ENCODE results near the gene RAB44.

Gene RAB44

DNA sequence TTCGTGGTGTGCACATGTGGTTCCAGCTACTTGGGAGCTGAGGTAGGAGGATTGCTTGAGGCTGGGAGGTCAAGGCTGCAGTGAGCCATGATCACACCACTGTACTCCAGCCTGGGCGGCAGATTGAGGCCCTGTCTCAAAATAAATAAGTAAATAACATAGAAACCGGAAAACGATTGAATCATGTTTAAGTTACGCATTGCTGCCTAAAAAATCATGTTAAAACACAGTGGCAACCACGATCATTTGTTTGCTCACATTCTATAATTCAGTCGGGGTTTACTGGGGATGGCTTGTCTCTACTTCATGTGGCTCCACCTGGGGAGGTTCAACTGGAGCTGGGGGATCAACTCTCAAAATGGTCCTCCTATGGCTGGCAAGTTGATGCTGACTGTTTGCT is 27.4 kb upstream of the RAB44 start:
- peaks cover 32% of the 10 kb centered on the region for H3K4me1 ChIP-seq (ENCODE audit: control insufficient read depth, insufficient read depth, low read length)
- no peak overlapping the region for H3K4me3 ChIP-seq (ENCODE audit: low read depth, low read length)
- no peaks in the 10 kb centered on the region for H3K9me3 ChIP-seq (ENCODE audit: control insufficient read depth, insufficient read depth, low read length)
- H3K9ac ChIP-seq (ENCODE audit: low read depth, low read length) = no peak overlapping the region
- no peaks in the 10 kb centered on the region for H3K36me3 ChIP-seq (ENCODE audit: control insufficient read depth, insufficient read depth, low read length)
- H3K27ac ChIP-seq (ENCODE audit: low read depth, low read length) = no peak overlapping the region
- H3K27me3 ChIP-seq (ENCODE audit: control insufficient read depth, insufficient read depth, low read length) = no peaks in the 10 kb centered on the region

- Histone ChIP-seq H3K36me3 (ENCODE audit: control insufficient read depth, insufficient read depth, low read length) (no peaks in the 10 kb centered on the region), H3K27ac (ENCODE audit: low read depth, low read length) (no peak overlapping the region), H3K4me3 (ENCODE audit: low read depth, low read length) (no peak overlapping the region), H3K9me3 (ENCODE audit: control insufficient read depth, insufficient read depth, low read length) (no peaks in the 10 kb centered on the region), H3K9ac (ENCODE audit: low read depth, low read length) (no peak overlapping the region), H3K27me3 (ENCODE audit: control insufficient read depth, insufficient read depth, low read length) (no peaks in the 10 kb centered on the region), H3K4me1 (ENCODE audit: control insufficient read depth, insufficient read depth, low read length) (peaks cover 30% of the 10 kb centered on the region)
Observed at GRCh38 chr6:36671687-36672375, 25.8 kb upstream of the RAB44 start.

- peaks cover 16% of the 10 kb centered on the region for H3K27me3 ChIP-seq (ENCODE audit: control insufficient read depth, insufficient read depth, low read length)
- peaks cover 32% of the 10 kb centered on the region for H3K4me1 ChIP-seq (ENCODE audit: control insufficient read depth, insufficient read depth, low read length)
Observed at GRCh38 chr6:36673882-36674281, 23.7 kb upstream of the RAB44 start.

GRCh38 chr6:36674942-36675341 is 22.7 kb upstream of the RAB44 start:
- Histone ChIP-seq H3K4me1 (ENCODE audit: control insufficient read depth, insufficient read depth, low read length) (peaks cover 23% of the 10 kb centered on the region), H3K4me3 (ENCODE audit: low read depth, low read length) (no peak overlapping the region), H3K9ac (ENCODE audit: low read depth, low read length) (no peak overlapping the region), H3K36me3 (ENCODE audit: control insufficient read depth, insufficient read depth, low read length) (no peaks in the 10 kb centered on the region), H3K27me3 (ENCODE audit: control insufficient read depth, insufficient read depth, low read length) (peaks cover 26% of the 10 kb centered on the region), H3K9me3 (ENCODE audit: control insufficient read depth, insufficient read depth, low read length) (no peaks in the 10 kb centered on the region), H3K27ac (ENCODE audit: low read depth, low read length) (no peak overlapping the region)

More at GRCh38 chr6:36673882-36674281, 23.7 kb upstream of the RAB44 start:
- H3K9ac ChIP-seq (ENCODE audit: low read depth, low read length) = no peak overlapping the region
- no peaks in the 10 kb centered on the region for H3K36me3 ChIP-seq (ENCODE audit: control insufficient read depth, insufficient read depth, low read length)
- no peak overlapping the region for H3K4me3 ChIP-seq (ENCODE audit: low read depth, low read length)
- H3K27ac ChIP-seq (ENCODE audit: low read depth, low read length) = no peak overlapping the region
- H3K9me3 ChIP-seq (ENCODE audit: control insufficient read depth, insufficient read depth, low read length) = no peaks in the 10 kb centered on the region

- Histone ChIP-seq H3K27me3 (ENCODE audit: control insufficient read depth, insufficient read depth, low read length) (peaks cover 37% of the 10 kb centered on the region), H3K9ac (ENCODE audit: low read depth, low read length) (peak overlapping the region; percentile 40), H3K4me1 (ENCODE audit: control insufficient read depth, insufficient read depth, low read length) (peaks cover 23% of the 10 kb centered on the region), H3K4me3 (ENCODE audit: low read depth, low read length) (no peak overlapping the region), H3K27ac (ENCODE audit: low read depth, low read length) (peak overlapping the region; percentile 50), H3K36me3 (ENCODE audit: control insufficient read depth, insufficient read depth, low read length) (no peaks in the 10 kb centered on the region), H3K9me3 (ENCODE audit: control insufficient read depth, insufficient read depth, low read length) (no peaks in the 10 kb centered on the region)
Observed at GRCh38 chr6:36676141-36677058, 21.2 kb upstream of the RAB44 start.

DNA sequence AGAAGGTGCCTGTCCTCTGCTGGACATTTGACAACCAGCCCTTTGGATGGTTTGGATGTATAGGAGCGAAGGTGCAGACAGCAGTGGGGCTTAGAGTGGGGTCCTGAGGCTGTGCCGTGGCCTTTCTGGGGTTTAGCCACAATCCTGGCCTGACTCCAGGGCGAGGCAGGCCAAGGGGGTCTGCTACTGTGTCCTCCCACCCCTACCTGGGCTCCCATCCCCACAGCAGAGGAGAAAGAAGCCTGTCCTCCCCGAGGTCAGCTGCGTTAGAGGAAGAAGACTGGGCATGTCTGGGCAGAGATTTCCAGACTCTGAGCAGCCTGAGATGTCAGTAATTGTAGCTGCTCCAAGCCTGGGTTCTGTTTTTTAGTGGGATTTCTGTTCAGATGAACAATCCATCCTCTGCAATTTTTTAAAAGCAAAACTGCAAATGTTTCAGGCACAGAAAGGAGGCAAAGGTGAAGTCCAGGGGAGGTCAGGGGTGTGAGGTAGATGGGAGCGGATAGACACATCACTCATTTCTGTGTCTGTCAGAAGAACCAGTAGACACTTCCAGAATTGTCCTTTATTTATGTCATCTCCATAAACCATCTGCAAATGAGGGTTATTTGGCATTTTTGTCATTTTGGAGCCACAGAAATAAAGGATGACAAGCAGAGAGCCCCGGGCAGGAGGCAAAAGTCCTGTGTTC is 20.4 kb upstream of the RAB44 start:
- Histone ChIP-seq H3K27me3 (ENCODE audit: control insufficient read depth, insufficient read depth, low read length) (peaks cover 37% of the 10 kb centered on the region), H3K4me3 (ENCODE audit: low read depth, low read length) (0 out of 2 replicates have a peak overlapping the region, but pooled peaks have one; percentile 7), H3K9ac (ENCODE audit: low read depth, low read length) (no peak overlapping the region), H3K4me1 (ENCODE audit: control insufficient read depth, insufficient read depth, low read length) (peaks cover 23% of the 10 kb centered on the region), H3K9me3 (ENCODE audit: control insufficient read depth, insufficient read depth, low read length) (no peaks in the 10 kb centered on the region), H3K27ac (ENCODE audit: low read depth, low read length) (peak overlapping the region; percentile 16), H3K36me3 (ENCODE audit: control insufficient read depth, insufficient read depth, low read length) (no peaks in the 10 kb centered on the region)

DNA sequence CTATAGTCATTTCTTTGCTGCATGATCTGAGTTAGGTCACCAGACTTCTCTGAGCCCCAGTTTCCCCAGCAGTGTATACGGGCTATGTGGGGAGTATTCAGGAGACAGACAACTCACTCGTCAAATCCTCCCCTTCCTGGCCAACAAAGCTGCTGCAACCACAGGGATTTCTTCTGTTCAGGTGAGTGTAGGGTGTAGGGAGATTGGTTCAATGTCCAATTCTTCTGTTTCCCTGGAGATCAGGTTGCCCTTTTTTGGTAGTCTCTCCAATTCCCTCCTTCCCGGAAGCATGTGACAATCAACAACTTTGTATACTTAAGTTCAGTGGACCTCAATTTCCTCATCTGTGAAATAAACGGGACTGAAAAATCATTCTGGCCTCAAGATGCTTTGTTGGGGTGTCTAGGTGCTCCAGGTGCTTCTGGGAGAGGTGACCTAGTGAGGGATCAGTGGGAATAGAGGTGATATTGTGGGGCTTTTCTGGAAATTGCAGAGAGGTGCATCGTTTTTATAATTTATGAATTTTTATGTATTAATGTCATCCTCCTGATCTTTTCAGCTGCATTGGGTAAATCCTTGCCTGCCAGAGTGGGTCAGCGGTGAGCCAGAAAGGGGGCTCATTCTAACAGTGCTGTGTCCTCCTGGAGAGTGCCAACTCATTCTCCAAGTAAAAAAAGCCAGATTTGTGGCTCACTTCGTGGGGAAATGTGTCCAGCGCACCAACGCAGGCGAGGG is 19.7 kb upstream of the RAB44 start:
- H3K27ac ChIP-seq (ENCODE audit: low read depth, low read length) = peak overlapping the region; percentile 26
- peaks cover 23% of the 10 kb centered on the region for H3K4me1 ChIP-seq (ENCODE audit: control insufficient read depth, insufficient read depth, low read length)
- no peaks in the 10 kb centered on the region for H3K9me3 ChIP-seq (ENCODE audit: control insufficient read depth, insufficient read depth, low read length)
- H3K27me3 ChIP-seq (ENCODE audit: control insufficient read depth, insufficient read depth, low read length) = peaks cover 37% of the 10 kb centered on the region
- H3K36me3 ChIP-seq (ENCODE audit: control insufficient read depth, insufficient read depth, low read length) = no peaks in the 10 kb centered on the region
- H3K9ac ChIP-seq (ENCODE audit: low read depth, low read length) = no peak overlapping the region
- peak overlapping the region; percentile 46; the same call in 1 of the 2 replicates for H3K4me3 ChIP-seq (ENCODE audit: low read depth, low read length)

DNA sequence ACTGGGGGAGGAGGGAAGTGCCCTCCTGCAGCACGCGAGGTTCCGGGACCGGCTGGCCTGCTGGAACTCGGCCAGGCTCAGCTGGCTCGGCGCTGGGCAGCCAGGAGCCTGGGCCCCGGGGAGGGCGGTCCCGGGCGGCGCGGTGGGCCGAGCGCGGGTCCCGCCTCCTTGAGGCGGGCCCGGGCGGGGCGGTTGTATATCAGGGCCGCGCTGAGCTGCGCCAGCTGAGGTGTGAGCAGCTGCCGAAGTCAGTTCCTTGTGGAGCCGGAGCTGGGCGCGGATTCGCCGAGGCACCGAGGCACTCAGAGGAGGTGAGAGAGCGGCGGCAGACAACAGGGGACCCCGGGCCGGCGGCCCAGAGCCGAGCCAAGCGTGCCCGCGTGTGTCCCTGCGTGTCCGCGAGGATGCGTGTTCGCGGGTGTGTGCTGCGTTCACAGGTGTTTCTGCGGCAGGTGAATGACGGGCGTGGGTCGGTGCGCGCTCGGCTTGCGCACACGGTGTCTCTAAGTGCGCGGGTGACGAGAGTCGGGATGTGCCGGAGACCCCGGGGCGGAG is 19.1 kb upstream of the RAB44 start, which contains the start of gene CDKN1A:
TSS of gene CDKN1A (plus strand) at position 227 of the 555 bp plus-strand sequence. CDS start 5,388 bp downstream, outside the sequence.
- Histone ChIP-seq H3K4me3 (ENCODE audit: low read depth, low read length) (peak within 1 kb of the TSS; percentile 82), H3K4me1 (ENCODE audit: control insufficient read depth, insufficient read depth, low read length) (peaks cover 23% of the 10 kb centered on the region), H3K27ac (ENCODE audit: low read depth, low read length) (peak within 1 kb of the TSS; percentile 55), H3K9me3 (ENCODE audit: control insufficient read depth, insufficient read depth, low read length) (no peaks in the 10 kb centered on the region), H3K27me3 (ENCODE audit: control insufficient read depth, insufficient read depth, low read length) (peaks cover 37% of the 10 kb centered on the region), H3K36me3 (ENCODE audit: control insufficient read depth, insufficient read depth, low read length) (peaks cover under 1% of the 10 kb centered on the region; the same call in 1 of the 2 replicates), H3K9ac (ENCODE audit: low read depth, low read length) (peak within 1 kb of the TSS; percentile 58; the same call in 1 of the 2 replicates)

DNA sequence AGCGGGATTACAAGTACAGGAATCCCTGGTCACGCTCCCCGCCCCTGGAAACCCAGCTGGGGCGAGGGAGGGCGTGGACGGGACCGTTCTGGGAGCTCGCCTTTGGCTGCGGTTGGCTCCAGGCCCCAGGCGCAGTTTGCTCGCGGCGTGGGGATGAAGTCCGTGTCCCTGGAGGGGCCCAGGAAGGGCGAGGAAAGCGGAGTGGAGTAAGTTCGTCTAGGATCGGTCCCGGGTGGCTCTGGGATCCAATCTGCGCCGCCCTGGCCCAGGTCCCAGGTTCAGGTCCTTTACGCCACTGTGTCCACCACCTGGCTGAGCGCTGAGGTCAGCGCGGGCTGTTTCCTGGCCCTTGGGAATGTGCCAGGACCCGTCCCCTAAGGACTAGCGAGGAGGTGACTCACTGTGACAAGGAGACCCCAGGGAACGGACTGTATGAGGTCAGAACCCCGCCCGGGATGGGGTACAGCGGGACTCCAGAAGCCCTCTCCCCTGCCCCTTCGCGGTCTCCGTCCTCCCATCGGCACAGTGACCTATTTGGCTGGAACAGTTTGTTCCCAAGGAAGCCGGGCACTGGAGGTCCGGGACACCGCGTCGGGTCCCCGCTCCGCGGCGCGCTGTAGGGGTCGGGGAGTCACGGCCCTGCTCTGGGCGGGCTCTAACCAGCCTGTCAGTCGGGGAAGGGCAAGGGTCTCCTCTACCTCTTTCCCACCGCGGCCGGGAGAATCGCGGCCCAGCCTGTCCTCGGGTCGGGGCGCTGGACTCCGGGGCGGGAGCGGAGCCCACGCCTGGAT is 18.4 kb upstream of the RAB44 start:
- H3K4me3 ChIP-seq (ENCODE audit: low read depth, low read length) = peak overlapping the region; percentile 82
- peaks cover 7% of the 10 kb centered on the region; the same call in 1 of the 2 replicates for H3K36me3 ChIP-seq (ENCODE audit: control insufficient read depth, insufficient read depth, low read length)
- peaks cover 37% of the 10 kb centered on the region for H3K27me3 ChIP-seq (ENCODE audit: control insufficient read depth, insufficient read depth, low read length)
- H3K9ac ChIP-seq (ENCODE audit: low read depth, low read length) = peak overlapping the region; percentile 58; the same call in 1 of the 2 replicates
- no peaks in the 10 kb centered on the region for H3K9me3 ChIP-seq (ENCODE audit: control insufficient read depth, insufficient read depth, low read length)
- peak overlapping the region; percentile 55 for H3K27ac ChIP-seq (ENCODE audit: low read depth, low read length)
- peaks cover 23% of the 10 kb centered on the region for H3K4me1 ChIP-seq (ENCODE audit: control insufficient read depth, insufficient read depth, low read length)

All from HUES48 (cell line).